Fibroblast of skin of scalp (primary cell): Measurements from ENCODE around the gene CYP4A11.
"Not testable (repeated sequence)": the region's sequence is repeated elsewhere in the genome, so short reads cannot be mapped to it uniquely, and the experiment has no call there.

ENCODE experiments used
- DNase-seq: peaks from one replicate; pipeline ENCODE4 v3.0.0-alpha.2; 2013

The CYP4A11 gene

DNA sequence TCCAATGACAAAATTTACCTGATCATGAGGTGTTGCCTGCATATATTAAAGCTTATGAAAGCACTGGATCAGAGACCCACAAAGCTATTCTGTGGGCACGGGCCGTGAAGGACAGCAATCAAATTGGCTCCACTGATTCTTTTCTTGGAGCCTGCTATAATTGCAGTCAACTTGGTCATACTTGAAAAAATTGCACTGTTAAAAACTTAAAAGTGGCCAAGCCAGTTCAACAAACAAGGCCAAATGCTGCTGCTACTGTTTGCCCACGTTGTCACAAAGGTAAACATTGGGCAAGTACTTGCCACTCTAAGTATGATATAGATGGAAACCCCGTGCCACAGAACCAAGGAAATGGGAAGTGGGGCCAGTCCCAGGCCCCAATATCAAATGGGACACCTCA, 37.8 kb downstream of the CYP4A11 start:
- DNase-seq, result no peak

- no peak for DNase-seq
These were observed 40.9 kb downstream of the CYP4A11 start for GRCh38 chr1:46900401-46900800.

DNA sequence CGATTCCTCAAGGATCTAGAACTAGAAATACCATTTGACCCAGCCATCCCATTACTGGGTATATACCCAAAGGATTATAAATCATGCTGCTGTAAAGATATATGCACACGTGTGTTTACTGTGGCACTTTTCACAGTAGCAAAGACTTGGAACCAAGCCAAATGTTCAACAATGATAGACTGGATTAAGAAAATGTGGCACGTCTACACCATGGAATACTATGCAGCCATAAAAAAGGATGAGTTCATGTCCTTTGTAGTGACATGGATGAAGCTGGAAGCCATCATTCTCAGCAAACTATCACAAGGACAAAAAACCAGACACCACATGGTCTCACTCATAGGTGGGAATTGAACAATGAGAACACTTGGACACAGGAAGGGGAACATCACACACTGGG, 59.6 kb downstream of the CYP4A11 start:
- DNase-seq, result not testable (repeated sequence)
